GM12878 (cell line): Measurements from ENCODE around the gene TP63. TPM values are rescaled to one million over a fixed set of nuclear protein-coding genes. Genes with fewer than 3 reads are reported as not detected.

Source experiments
- ATAC-seq: fragments of 200-7000 bp; cut with Tn5 transposase; 3 replicates; pipeline ENCODE4 v1.9.1; 2020; ENCODE audit warnings: mild to moderate bottlenecking, moderate library complexity
- BruUV-seq: library from RNA; stranded (reverse); fragments of 400-500 nt; replicated peaks from 2 replicates; lab custom pipeline; 2021; lab: Mats Ljungman, UMichigan
- CTCF ChIA-PET: fragments of 300-600 bp; sonication (Branson Sonifier 250); formaldehyde crosslinking; extraction: SDS; loops from one replicate; lab custom pipeline; 2021; ENCODE audit warnings: inconsistent platforms; lab: Yijun Ruan, JAX
- POLR2A ChIA-PET: fragments of 350-600 bp; formaldehyde crosslinking; extraction: SDS; loops from one replicate; lab custom pipeline; 2021; ENCODE audit warnings: inconsistent platforms; lab: Charles Lee
- RAD21 ChIA-PET: fragments of 300-600 bp; sonication (Branson Sonifier 250); formaldehyde crosslinking; loops from one replicate; lab custom pipeline; 2023; ENCODE audit warnings: antibody characterized with exemption; ENCODE audit not compliant: unreplicated experiment; lab: Charles Lee
- SMC1A ChIA-PET: fragments of 300-600 bp; sonication (Branson Sonifier 250); formaldehyde crosslinking; loops from one replicate; lab custom pipeline; 2023; ENCODE audit not compliant: unreplicated experiment, uncharacterized antibody; lab: Charles Lee
- DNase-seq: peaks from one replicate; pipeline ENCODE4 v3.0.0-alpha.2; 2011; ENCODE audit warnings: low read depth, low spot score
- FAIRE-seq: peaks from 3 replicates; lab custom pipeline; 2011; peaks lifted over from hg19 to GRCh38; lab: Jason Lieb, UNC
- H2AFZ ChIP-seq: 2 replicates; pipeline ENCODE4 v1.6.0; 2011; ENCODE audit warnings: low read depth, low read length, control low read depth; ENCODE audit not compliant: control insufficient read depth
- H3K27ac ChIP-seq: 2 replicates; pipeline ENCODE4 v1.5.1; 2011; ENCODE audit warnings: control low read depth; ENCODE audit not compliant: control insufficient read depth, insufficient read depth
- H3K27me3 ChIP-seq, 2 experiments: replicated peaks in 1 of 2; 2 replicates each; pipeline versions ENCODE4 v1.6.0 to v1.6.1; 2011; ENCODE audit warnings: low read length in 1 of 2; ENCODE audit not compliant: control insufficient read depth in 2 of 2, insufficient read depth in 2 of 2
- H3K36me3 ChIP-seq, 2 experiments: 2 replicates each; pipeline ENCODE4 v1.5.1; 2011; ENCODE audit warnings: low read length in 1 of 2; ENCODE audit not compliant: control insufficient read depth in 2 of 2, insufficient read depth in 2 of 2
- H3K4me1 ChIP-seq: 2 replicates; pipeline ENCODE4 v1.6.1; 2011; ENCODE audit warnings: mild to moderate bottlenecking, low read length, moderate library complexity, mixed read lengths; ENCODE audit not compliant: control insufficient read depth, insufficient read depth
- H3K4me2 ChIP-seq: 2 replicates; pipeline ENCODE4 v1.6.0; 2011; ENCODE audit warnings: control low read depth; ENCODE audit not compliant: control insufficient read depth, insufficient read depth
- H3K4me3 ChIP-seq: fragments of 200-600 bp; sonication (generic); 2 replicates; pipeline ENCODE4 v1.5.1; 2016
- H3K79me2 ChIP-seq: 2 replicates; pipeline ENCODE4 v1.6.0; 2011; ENCODE audit warnings: low read length; ENCODE audit not compliant: control insufficient read depth, insufficient read depth
- H3K9ac ChIP-seq: 2 replicates; pipeline ENCODE4 v1.8.0; 2011; ENCODE audit warnings: low read length, control low read depth, mixed read lengths; ENCODE audit not compliant: control insufficient read depth, insufficient read depth
- H3K9me3 ChIP-seq: replicated peaks from 3 replicates; pipeline ENCODE4 v1.5.1; 2011; ENCODE audit warnings: mild to moderate bottlenecking, low read length; ENCODE audit not compliant: control insufficient read depth, insufficient read depth
- H4K20me1 ChIP-seq: 2 replicates; pipeline ENCODE4 v1.6.0; 2011; ENCODE audit not compliant: control insufficient read depth, insufficient read depth
- BCLAF1 ChIP-seq: fragments of 450-650 bp; IDR thresholded peaks from 2 replicates; pipeline ENCODE4 v1.6.1; 2017; ENCODE audit warnings: antibody characterized with exemption, mild to moderate bottlenecking, moderate library complexity
- ETV6 ChIP-seq, 2 experiments: fragments of 450-650 bp in 1 of 2; IDR thresholded peaks in 1 of 2; conservative IDR thresholded peaks in 1 of 2; 2 replicates each; pipeline ENCODE4 v1.6.1; 2014; ENCODE audit warnings: antibody characterized with exemption in 1 of 2, borderline replicate concordance in 1 of 2, low read depth in 1 of 2, mild to moderate bottlenecking in 1 of 2, moderate library complexity in 1 of 2
- IRF3 ChIP-seq: fragments of 450-650 bp; IDR thresholded peaks from 2 replicates; pipeline ENCODE4 v1.6.1; 2014; ENCODE audit warnings: mild to moderate bottlenecking
- LARP7 ChIP-seq: fragments of 450-650 bp; IDR thresholded peaks from 2 replicates; pipeline ENCODE4 v1.6.1; 2017; ENCODE audit warnings: mild to moderate bottlenecking
- PRDM15 ChIP-seq: fragments of 450-650 bp; formaldehyde crosslinking; IDR thresholded peaks from 2 replicates; pipeline ENCODE4 v1.4.0; 2020; ENCODE audit warnings: mild to moderate bottlenecking, moderate library complexity
- YBX1 ChIP-seq: fragments of 450-650 bp; IDR thresholded peaks from 2 replicates; pipeline ENCODE4 v1.6.1; 2016; ENCODE audit warnings: antibody characterized with exemption
- ZBTB4 ChIP-seq: fragments of 450-650 bp; formaldehyde crosslinking; IDR thresholded peaks from 2 replicates; pipeline ENCODE4 v1.4.0; 2022; ENCODE audit warnings: mild to moderate bottlenecking, moderate library complexity
- ZNF217 ChIP-seq: fragments of 450-650 bp; IDR thresholded peaks from 2 replicates; pipeline ENCODE4 v1.6.1; 2017; ENCODE audit warnings: antibody characterized with exemption, mild to moderate bottlenecking
- ZNF384 ChIP-seq: IDR thresholded peaks from 2 replicates; pipeline ENCODE4 v1.6.1; 2012; ENCODE audit warnings: low read depth, mild to moderate bottlenecking, low read length, improper control_type of control experiment, borderline replicate concordance
- WGBS: methylation state at CpG from one replicate; pipeline ENCODE4 v1.1.6; 2016; ENCODE audit warnings: low lambda C conversion rate; ENCODE audit not compliant: insufficient replicate concordance, insufficient coverage; ENCODE audit errors: missing lambda C conversion rate; 5-methylcytosine and 5-hydroxymethylcytosine counted together
- in situ Hi-C: fragments of 300-500 bp; cut with MboI; formaldehyde crosslinking; loops from 9 replicates; pipeline ENCODE4 v1.14.3; 2018; ENCODE audit warnings: mixed read lengths
- intact Hi-C: fragments of 100-400 bp; cut with micrococcal nuclease; formaldehyde crosslinking; loops from one replicate; pipeline ENCODE4 v1.14.2; 2022; ENCODE audit not compliant: unreplicated experiment
- polyA plus RNA-seq, 11 experiments: library from polyadenylated mRNA; depleted of rRNA in 4 of 11; unstranded in 6 of 11; stranded (reverse) in 5 of 11; fragments of >200 nt; fragmentation: Nextera tagmentation in 4 of 11; fragmentation: Illumina TruSeq in 1 of 11; extraction: Ambion mirVana in 4 of 11; extraction: Trizol in 1 of 11; gene quantifications; 1 replicate in 1 of 11; 2 replicates in 10 of 11; pipeline versions ENCODE4 v1.2.1 to v1.2.3, GENCODE V29; 2011 to 2016; ENCODE audit warnings: inconsistent platforms in 2 of 11, missing spikeins in 2 of 11, low read depth in 1 of 11
- total RNA-seq, 4 experiments: library from RNA; depleted of rRNA in 3 of 4; stranded (reverse); fragments of >200 nt in 3 of 4; fragmentation: Illumina TruSeq in 1 of 4; extraction: Trizol in 1 of 4; gene quantifications; 2 replicates each; pipeline versions ENCODE4 v1.2.1 to v1.2.3, GENCODE V29; 2013 to 2021

The TP63 gene
- total and polyA plus RNA-seq, 10 of the 15 experiments (the other 5 are each of a cell fraction or from before 2014, with no cell fraction given): 1.4 to 10.8 (median 6.2) TPM

GRCh38 chr3:189868061-189868460, 236.9 kb downstream of the TP63 start:
- ChIA-PET POLR2A (no interaction called here), CTCF (no interaction called here), RAD21 (no interaction called here), SMC1A (interaction anchor here (0.7 to 1.4 kb wide), 4 partner anchors 9 to 116 kb away, joined by 3 to 4 read pairs (median 3); no protein-coding TSS in a partner anchor)
- no TSS peak for BruUV-seq
- ATAC-seq: no peak
- FAIRE-seq: peak; percentile 18
- intact Hi-C loops (no loop called here), in situ Hi-C loops (no loop called here)
- Histone ChIP-seq H3K9ac (no peak overlapping the region), H3K9me3 (no peaks in the 10 kb centered on the region), H3K36me3 (peaks cover 0 to 11% of the 10 kb centered on the region in 2 experiments; a peak in 2 of 4 replicates), H3K4me2 (no peak overlapping the region), H3K27ac (no peak overlapping the region), H2AFZ (no peak overlapping the region), H4K20me1 (no peaks in the 10 kb centered on the region), H3K4me3 (no peak overlapping the region), H3K27me3 (no peaks in the 10 kb centered on the region), H3K79me2 (no peaks in the 10 kb centered on the region), H3K4me1 (no peaks in the 10 kb centered on the region)
- DNase-seq: no peak
- TF ChIP-seq IRF3 (no peak), ZBTB4 (CRISPR knock-in tag) (no peak), ZNF217 (no peak), LARP7 (no peak), ZNF384 (no peak), BCLAF1 (no peak), ETV6 (conservative IDR thresholded peaks at IDR 0.05 in 1 of 2, IDR thresholded peaks at IDR 0.05 in 1 of 2; ENCODE audit: borderline replicate concordance in 1 of 2, low read depth in 1 of 2) (no peak), YBX1 (no peak), PRDM15 (CRISPR knock-in tag) (no peak)
- 99% methylated on average over 3 of the region's 3 CpGs for WGBS
